ENCODE measurements around the gene XPR1. TPM values are rescaled to one million over a fixed set of nuclear protein-coding genes. Genes with fewer than 3 reads are reported as not detected.

The XPR1 gene
- total RNA-seq, 4 donors from 2014 or later = 7.8 to 119 (median 75.3) TPM

DNA sequence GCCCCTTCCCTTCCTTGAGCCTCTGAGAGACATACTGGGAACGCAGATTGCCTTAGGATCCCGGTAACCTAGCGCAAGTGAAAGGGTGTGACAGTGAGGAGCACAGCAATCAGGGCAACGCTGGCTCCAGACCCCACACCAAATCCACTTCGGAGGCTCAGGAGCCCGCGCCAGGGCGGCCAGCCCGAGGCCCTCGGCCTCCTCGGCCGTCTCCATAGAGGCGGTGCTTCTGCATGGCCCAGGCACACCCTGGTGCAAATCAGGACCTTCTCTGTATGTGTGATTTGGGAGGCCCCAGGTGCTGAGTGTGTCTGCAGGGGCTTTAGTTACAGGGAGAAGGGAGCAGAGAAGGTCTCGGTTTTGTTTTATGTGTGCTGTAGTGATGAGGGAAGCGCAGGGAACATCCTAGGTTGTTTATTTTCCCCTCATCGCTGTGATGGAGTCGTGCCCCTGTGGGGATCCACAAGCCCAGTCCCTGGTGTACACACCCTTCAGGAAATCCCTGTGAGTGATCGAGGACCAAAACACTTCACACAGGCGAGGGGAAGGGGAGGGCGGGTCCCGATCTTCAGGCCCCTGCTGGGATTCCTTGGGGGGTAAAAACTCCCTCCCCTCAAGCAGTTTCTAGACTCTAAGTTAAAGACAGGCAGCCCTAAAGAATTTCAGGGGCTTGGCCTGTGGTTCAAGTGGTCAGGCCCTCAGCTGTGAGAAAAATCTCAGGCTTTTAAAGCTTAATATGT, 290.2 kb downstream of the XPR1 start:
- DNase-seq = no peak
- Histone ChIP-seq H3K4me1 (peaks cover 10 to 20% (median 16%) of the 10 kb centered on the region in 4 donors), H3K4me3 (no peak overlapping the region), H3K27ac (no peak overlapping the region), H3K36me3 (no peaks in the 10 kb centered on the region), H3K9me3 (no peaks in the 10 kb centered on the region), H3K27me3 (no peaks in the 10 kb centered on the region)
- TF ChIP-seq POLR2A (IDR thresholded peaks at IDR 0.05) (no peak), EP300 (IDR thresholded peaks at IDR 0.05; ENCODE audit: low read depth) (no peak), POLR2AphosphoS5 (IDR thresholded peaks at IDR 0.05) (no peak)
- TF ChIP-seq, protein P1, sequence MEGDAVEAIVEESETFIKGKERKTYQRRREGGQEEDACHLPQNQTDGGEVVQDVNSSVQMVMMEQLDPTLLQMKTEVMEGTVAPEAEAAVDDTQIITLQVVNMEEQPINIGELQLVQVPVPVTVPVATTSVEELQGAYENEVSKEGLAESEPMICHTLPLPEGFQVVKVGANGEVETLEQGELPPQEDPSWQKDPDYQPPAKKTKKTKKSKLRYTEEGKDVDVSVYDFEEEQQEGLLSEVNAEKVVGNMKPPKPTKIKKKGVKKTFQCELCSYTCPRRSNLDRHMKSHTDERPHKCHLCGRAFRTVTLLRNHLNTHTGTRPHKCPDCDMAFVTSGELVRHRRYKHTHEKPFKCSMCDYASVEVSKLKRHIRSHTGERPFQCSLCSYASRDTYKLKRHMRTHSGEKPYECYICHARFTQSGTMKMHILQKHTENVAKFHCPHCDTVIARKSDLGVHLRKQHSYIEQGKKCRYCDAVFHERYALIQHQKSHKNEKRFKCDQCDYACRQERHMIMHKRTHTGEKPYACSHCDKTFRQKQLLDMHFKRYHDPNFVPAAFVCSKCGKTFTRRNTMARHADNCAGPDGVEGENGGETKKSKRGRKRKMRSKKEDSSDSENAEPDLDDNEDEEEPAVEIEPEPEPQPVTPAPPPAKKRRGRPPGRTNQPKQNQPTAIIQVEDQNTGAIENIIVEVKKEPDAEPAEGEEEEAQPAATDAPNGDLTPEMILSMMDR (IDR thresholded peaks at IDR 0.05) = no peak
- in situ Hi-C loops (cut with MboI; ENCODE audit: low pct_ligation_motif_present in 1 of 4, low pct_unique_long_range_greater_than_20kb in 1 of 4, low sequenced_read_pairs in 3 of 4) (no loop called here), intact Hi-C loops (cut with DNase I; ENCODE audit: low total_unique reads) (no loop called here)
- 79 to 100% methylated on average over 2 to 21 of the region's 21 CpGs for WGBS, 2 donors (ENCODE audit: low coverage in 1 of 2)

DNA sequence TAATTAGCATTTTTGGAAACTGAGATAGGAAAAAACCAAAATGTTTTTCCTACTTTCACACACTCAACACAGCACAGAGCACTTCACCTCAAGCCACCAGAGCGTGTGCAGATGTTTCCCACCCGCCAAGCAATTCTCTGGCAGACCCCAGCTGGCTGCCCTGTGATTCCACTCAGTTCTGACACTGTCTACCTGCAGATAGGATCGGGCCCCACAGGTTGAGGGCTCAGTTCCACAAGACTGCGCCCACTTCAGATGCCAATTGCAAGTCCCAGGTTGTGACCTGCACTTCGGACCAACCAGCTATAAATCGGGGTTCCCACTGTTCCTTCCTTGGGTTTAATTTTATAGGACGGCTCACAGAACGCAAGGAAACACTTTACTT, 290.8 kb downstream of the XPR1 start:
- Histone ChIP-seq H3K27ac (no peak overlapping the region), H3K27me3 (no peaks in the 10 kb centered on the region), H3K4me1 (peaks cover 12 to 24% (median 19%) of the 10 kb centered on the region in 4 donors), H3K4me3 (no peak overlapping the region), H3K9me3 (no peaks in the 10 kb centered on the region), H3K36me3 (no peaks in the 10 kb centered on the region)
- intact Hi-C loops (cut with DNase I; ENCODE audit: low total_unique reads) = no loop called here
- 83 to 92% methylated on average over 5 to 8 of the region's 8 CpGs for WGBS, 2 donors (ENCODE audit: low coverage in 1 of 2)
- in situ Hi-C loops (cut with MboI; ENCODE audit: low pct_ligation_motif_present in 1 of 4, low pct_unique_long_range_greater_than_20kb in 1 of 4, low sequenced_read_pairs in 3 of 4) = no loop called here
- TF ChIP-seq, protein P1 (IDR thresholded peaks at IDR 0.05) = no peak
- no peak for TF ChIP-seq EP300 (IDR thresholded peaks at IDR 0.05; ENCODE audit: low read depth)
- no peak for TF ChIP-seq POLR2AphosphoS5 (IDR thresholded peaks at IDR 0.05)
- no peak for TF ChIP-seq POLR2A (IDR thresholded peaks at IDR 0.05)
- no peak for DNase-seq

DNA sequence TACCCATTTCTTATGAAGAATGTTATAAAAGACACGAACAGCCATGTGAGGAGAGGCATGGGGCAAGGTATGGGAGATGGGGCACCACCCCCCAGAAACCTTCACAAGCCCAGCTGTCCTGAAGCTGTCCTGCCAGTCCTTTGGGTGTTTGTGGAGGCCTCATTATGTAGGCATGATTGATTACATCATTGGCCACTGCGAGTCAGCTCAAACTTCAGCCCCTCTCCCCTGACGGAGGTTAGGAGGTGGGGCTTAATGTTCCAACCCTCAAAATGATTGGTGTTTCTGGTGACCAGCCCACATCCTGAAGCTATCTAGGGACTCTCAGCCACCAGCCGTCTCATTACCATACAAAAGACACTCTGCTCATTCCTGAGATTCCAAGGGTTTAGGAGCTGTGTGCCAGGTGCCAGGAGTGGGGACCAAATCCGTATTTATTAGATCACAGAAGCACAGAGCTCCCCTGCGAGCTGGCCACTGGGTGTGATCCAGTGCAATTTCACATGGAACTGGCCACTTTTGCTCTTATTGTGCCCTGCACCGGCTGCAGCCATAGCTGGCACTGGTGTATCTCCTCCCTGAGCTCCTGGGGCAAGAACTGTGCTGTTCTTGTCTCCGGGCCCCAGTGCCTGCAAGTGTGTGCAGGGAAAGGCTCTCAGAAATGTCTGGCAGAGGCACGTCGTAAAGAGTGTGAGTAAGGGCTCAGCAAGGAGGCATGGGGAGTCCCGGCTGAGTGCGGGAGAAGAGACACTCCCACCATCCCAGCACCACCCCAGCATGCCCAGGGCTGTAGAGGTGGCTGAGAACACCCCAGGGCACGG, 291.4 kb downstream of the XPR1 start:
- peaks cover 17 to 30% (median 23%) of the 10 kb centered on the region in 4 donors for H3K4me1 ChIP-seq
- no peak overlapping the region for H3K27ac ChIP-seq
- in situ Hi-C loops (cut with MboI; ENCODE audit: low pct_ligation_motif_present in 1 of 4, low pct_unique_long_range_greater_than_20kb in 1 of 4, low sequenced_read_pairs in 3 of 4) = no loop called here
- no peaks in the 10 kb centered on the region for H3K36me3 ChIP-seq
- no peak for TF ChIP-seq POLR2A (IDR thresholded peaks at IDR 0.05)
- TF ChIP-seq POLR2AphosphoS5 (IDR thresholded peaks at IDR 0.05) = no peak
- TF ChIP-seq, protein P1 (IDR thresholded peaks at IDR 0.05) = no peak
- TF ChIP-seq EP300 (IDR thresholded peaks at IDR 0.05; ENCODE audit: low read depth) = no peak
- no peaks in the 10 kb centered on the region for H3K27me3 ChIP-seq
- 70 to 100% methylated on average over 1 to 13 of the region's 13 CpGs for WGBS, 2 donors (ENCODE audit: low coverage in 1 of 2)
- H3K9me3 ChIP-seq = no peaks in the 10 kb centered on the region
- no peak for DNase-seq
- no peak overlapping the region for H3K4me3 ChIP-seq
- intact Hi-C loops (cut with DNase I; ENCODE audit: low total_unique reads) = no loop called here

DNA sequence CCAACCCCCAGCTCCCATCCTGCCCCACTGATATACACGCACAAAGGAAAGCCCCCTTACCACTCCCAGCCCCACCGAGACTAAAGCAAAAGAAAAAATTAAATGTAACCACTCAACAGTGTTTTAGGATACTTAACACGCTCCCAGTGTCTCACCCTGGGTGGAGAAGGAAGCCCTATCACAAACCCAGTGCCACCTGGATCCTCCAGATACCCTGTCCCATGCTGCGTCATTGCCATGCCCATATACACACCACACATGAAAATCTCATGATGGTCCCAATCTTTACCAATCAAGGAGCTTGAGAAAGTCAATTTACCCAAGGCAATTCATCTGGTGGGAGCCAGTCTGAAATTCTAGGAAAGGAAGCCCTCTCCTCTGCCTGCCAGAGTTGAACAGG, 292.1 kb downstream of the XPR1 start:
- H3K9me3 ChIP-seq = no peaks in the 10 kb centered on the region
- TF ChIP-seq EP300 (IDR thresholded peaks at IDR 0.05; ENCODE audit: low read depth) (no peak), POLR2AphosphoS5 (IDR thresholded peaks at IDR 0.05) (no peak), POLR2A (IDR thresholded peaks at IDR 0.05) (no peak)
- TF ChIP-seq, protein P1 (IDR thresholded peaks at IDR 0.05) = no peak
- in situ Hi-C loops (cut with MboI; ENCODE audit: low pct_ligation_motif_present in 1 of 4, low pct_unique_long_range_greater_than_20kb in 1 of 4, low sequenced_read_pairs in 3 of 4) (no loop called here), intact Hi-C loops (cut with DNase I; ENCODE audit: low total_unique reads) (no loop called here)
- no peak overlapping the region for H3K27ac ChIP-seq
- H3K4me3 ChIP-seq = no peak overlapping the region
- H3K27me3 ChIP-seq = no peaks in the 10 kb centered on the region
- H3K4me1 ChIP-seq = peaks cover 18 to 33% (median 26%) of the 10 kb centered on the region in 4 donors
- no peak for DNase-seq
- 65 to 75% methylated on average over 4 of the region's 4 CpGs for WGBS, 2 donors (ENCODE audit: low coverage in 1 of 2)
- no peaks in the 10 kb centered on the region for H3K36me3 ChIP-seq

All from transverse colon (tissue), 4 donors.